Measurements from ENCODE around the gene NOS1AP.

The NOS1AP gene

GRCh38 chr1:162206300-162206699, 136.8 kb downstream of the NOS1AP start:
- no peak for TF ChIP-seq POLR2A (IDR thresholded peaks at IDR 0.05; ENCODE audit: extremely low read depth, insufficient read length)
- TF ChIP-seq MAX (IDR thresholded peaks at IDR 0.05; ENCODE audit: low read depth, low read length), result no peak
- no peak for TF ChIP-seq CTCF (IDR thresholded peaks at IDR 0.05; ENCODE audit: low read depth, low read length)
- TF ChIP-seq MYC (IDR thresholded peaks at IDR 0.05; ENCODE audit: low read depth, low read length), result no peak
- DNase-seq (ENCODE audit: low read depth), result no peak
- no peak overlapping the region for H3K4me3 ChIP-seq (ENCODE audit: low read depth, low read length)

GRCh38 chr1:162206749-162207635, 137.5 kb downstream of the NOS1AP start:
- H3K4me3 ChIP-seq (ENCODE audit: low read depth, low read length), result no peak overlapping the region
- no peak for TF ChIP-seq CTCF (IDR thresholded peaks at IDR 0.05; ENCODE audit: low read depth, low read length)
- TF ChIP-seq POLR2A (IDR thresholded peaks at IDR 0.05; ENCODE audit: extremely low read depth, insufficient read length), result no peak
- no peak for TF ChIP-seq MYC (IDR thresholded peaks at IDR 0.05; ENCODE audit: low read depth, low read length)
- no peak for TF ChIP-seq MAX (IDR thresholded peaks at IDR 0.05; ENCODE audit: low read depth, low read length)
- DNase-seq (ENCODE audit: low read depth), result no peak

- H3K4me3 ChIP-seq (ENCODE audit: low read depth, low read length), result no peak overlapping the region
- DNase-seq (ENCODE audit: low read depth), result no peak
- TF ChIP-seq CTCF (IDR thresholded peaks at IDR 0.05; ENCODE audit: low read depth, low read length) (no peak), MAX (IDR thresholded peaks at IDR 0.05; ENCODE audit: low read depth, low read length) (no peak), POLR2A (IDR thresholded peaks at IDR 0.05; ENCODE audit: extremely low read depth, insufficient read length) (no peak), MYC (IDR thresholded peaks at IDR 0.05; ENCODE audit: low read depth, low read length) (no peak)
Measured at GRCh38 chr1:162207862-162208261, 138.4 kb downstream of the NOS1AP start.

- DNase-seq (ENCODE audit: low read depth), result no peak
- TF ChIP-seq MYC (IDR thresholded peaks at IDR 0.05; ENCODE audit: low read depth, low read length), result no peak
- H3K4me3 ChIP-seq (ENCODE audit: low read depth, low read length), result no peak overlapping the region
Measured at GRCh38 chr1:162210196-162210595, 140.7 kb downstream of the NOS1AP start.

- H3K4me3 ChIP-seq (ENCODE audit: low read depth, low read length), result no peak overlapping the region
- no peak for DNase-seq (ENCODE audit: low read depth)
Measured at GRCh38 chr1:162212713-162213112, 143.2 kb downstream of the NOS1AP start.

More at GRCh38 chr1:162212713-162213112, 143.2 kb downstream of the NOS1AP start:
- TF ChIP-seq POLR2A (IDR thresholded peaks at IDR 0.05; ENCODE audit: extremely low read depth, insufficient read length) (no peak), CTCF (IDR thresholded peaks at IDR 0.05; ENCODE audit: low read depth, low read length) (no peak), MAX (IDR thresholded peaks at IDR 0.05; ENCODE audit: low read depth, low read length) (no peak), MYC (IDR thresholded peaks at IDR 0.05; ENCODE audit: low read depth, low read length) (no peak)
